Activated T-cell treated with anti-CD3 and anti-CD28 coated beads, Interleukin-2, amount 50 U/mL, for 4 hours (primary cell): ENCODE results near the gene RBM19. TPM values are rescaled to one million over a fixed set of nuclear protein-coding genes. Genes with fewer than 3 reads are reported as not detected.

Source experiments
- ATAC-seq, 2 donors: fragments of 200-7000 bp; cut with Tn5 transposase; one replicate each; pipeline ENCODE4 v1.10.0; 2021
- DNase-seq: peaks from one replicate; pipeline ENCODE4 v3.0.0-alpha.2; 2020
- H3K27me3 Mint-ChIP-seq: one replicate; pipeline ENCODE4 v1.8.0; 2021; ENCODE audit warnings: low read depth, mixed read lengths
- H3K36me3 Mint-ChIP-seq: one replicate; pipeline ENCODE4 v1.8.0; 2022; ENCODE audit warnings: mixed read lengths; ENCODE audit not compliant: insufficient read depth
- H3K4me1 Mint-ChIP-seq: one replicate; pipeline ENCODE4 v1.8.0; 2021; ENCODE audit warnings: low read depth, mixed read lengths
- H3K4me3 Mint-ChIP-seq: one replicate; pipeline ENCODE4 v1.8.0; 2021; ENCODE audit warnings: mild to moderate bottlenecking, moderate library complexity, mixed read lengths
- H3K9me3 Mint-ChIP-seq: one replicate; pipeline ENCODE4 v1.8.0; 2021; ENCODE audit warnings: mixed read lengths
- total RNA-seq, 3 donors: library from RNA; stranded (reverse); gene quantifications; one replicate each; pipeline ENCODE4 v1.2.1, GENCODE V29; 2021

RBM19 gene
- total RNA-seq, 3 donors from 2014 or later: 145 to 156 (median 146) TPM

DNA sequence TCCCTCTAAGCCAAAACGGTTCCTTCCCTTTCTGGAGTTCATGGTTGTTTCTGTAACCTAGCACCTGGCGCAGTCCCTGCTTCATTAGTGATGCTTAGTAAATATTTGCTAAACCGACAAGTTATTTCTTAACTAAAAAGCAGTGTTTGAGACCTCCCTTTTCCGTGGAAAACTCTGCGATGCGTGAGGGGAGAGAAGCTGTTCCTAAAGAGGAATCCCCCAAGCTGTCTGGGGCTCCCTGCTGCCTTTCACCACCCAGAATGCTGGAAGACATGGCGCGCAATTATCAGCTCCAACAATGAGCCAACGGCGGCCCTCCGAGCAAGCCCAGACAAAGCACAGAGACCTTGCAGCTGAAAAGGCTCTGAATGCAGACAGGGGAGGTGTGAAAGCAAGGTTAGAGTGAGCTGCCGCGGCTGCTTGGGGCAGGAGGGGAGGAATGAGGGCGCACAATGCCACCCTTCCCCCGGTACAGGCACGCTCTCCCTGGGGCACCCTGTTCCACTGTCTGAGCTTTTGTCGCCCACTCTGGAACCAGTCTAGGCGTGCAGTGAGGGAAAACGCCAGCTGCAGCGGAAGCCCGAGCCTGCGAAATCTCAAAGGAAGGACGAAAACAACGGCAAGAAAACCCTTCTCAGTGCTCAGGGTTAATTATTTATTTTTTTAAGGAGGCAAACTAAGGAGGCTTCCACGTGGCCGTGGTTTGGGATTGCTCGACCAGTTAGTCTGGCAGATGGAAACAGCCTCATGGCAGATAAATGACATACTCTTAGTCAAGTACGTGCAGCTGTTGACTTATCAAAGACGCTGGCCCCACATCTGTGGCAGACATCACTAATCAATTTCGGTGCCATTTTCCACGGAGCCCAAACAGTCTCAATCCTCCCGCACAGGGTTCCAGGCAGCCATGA, 66.3 kb downstream of the RBM19 start:
- Mint-ChIP-seq H3K4me1 (peaks cover 2% of the 10 kb centered on the region), H3K9me3 (no peaks in the 10 kb centered on the region), H3K27me3 (no peaks in the 10 kb centered on the region), H3K4me3 (no peak overlapping the region), H3K36me3 (peaks cover 21% of the 10 kb centered on the region)
- ATAC-seq (no peak), DNase-seq (no peak)

- H3K36me3 Mint-ChIP-seq: peaks cover 25% of the 10 kb centered on the region
- DNase-seq: no peak
- ATAC-seq: no peak
- no peak overlapping the region for H3K4me3 Mint-ChIP-seq
- no peaks in the 10 kb centered on the region for H3K27me3 Mint-ChIP-seq
- no peaks in the 10 kb centered on the region for H3K9me3 Mint-ChIP-seq
- H3K4me1 Mint-ChIP-seq: peaks cover 2% of the 10 kb centered on the region
Observed at GRCh38 chr12:113899042-113899560, 67.0 kb downstream of the RBM19 start.

- H3K4me1 Mint-ChIP-seq: peaks cover 2% of the 10 kb centered on the region
- no peaks in the 10 kb centered on the region for H3K27me3 Mint-ChIP-seq
- no peak for ATAC-seq
- H3K36me3 Mint-ChIP-seq: peaks cover 28% of the 10 kb centered on the region
- no peak for DNase-seq
- no peak overlapping the region for H3K4me3 Mint-ChIP-seq
- H3K9me3 Mint-ChIP-seq: no peaks in the 10 kb centered on the region
Observed at GRCh38 chr12:113898466-113898865, 67.7 kb downstream of the RBM19 start.

DNA sequence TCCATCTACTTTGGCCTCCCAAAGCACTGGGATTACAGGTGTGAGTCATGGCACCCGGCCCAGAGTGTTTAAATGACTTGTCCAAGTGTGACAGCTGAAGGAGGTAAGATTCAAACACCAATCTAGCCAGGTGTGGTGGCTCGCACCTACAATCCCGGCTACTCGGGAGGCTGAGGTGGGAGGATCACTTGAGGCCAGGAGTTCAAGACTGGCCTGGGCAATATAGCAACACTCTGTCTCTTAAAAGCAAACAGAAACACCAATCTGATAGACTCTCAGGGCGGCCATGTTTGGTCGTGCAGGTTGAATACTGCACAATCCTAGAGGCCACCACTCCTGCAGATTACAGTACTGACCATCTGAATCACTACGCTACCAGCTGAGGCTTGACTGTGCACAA, 68.7 kb downstream of the RBM19 start:
- peaks cover 25% of the 10 kb centered on the region for H3K36me3 Mint-ChIP-seq
- no peak overlapping the region for H3K4me3 Mint-ChIP-seq
- no peaks in the 10 kb centered on the region for H3K4me1 Mint-ChIP-seq
- H3K9me3 Mint-ChIP-seq: no peaks in the 10 kb centered on the region
- DNase-seq: no peak
- no peaks in the 10 kb centered on the region for H3K27me3 Mint-ChIP-seq
- ATAC-seq: no peak

DNA sequence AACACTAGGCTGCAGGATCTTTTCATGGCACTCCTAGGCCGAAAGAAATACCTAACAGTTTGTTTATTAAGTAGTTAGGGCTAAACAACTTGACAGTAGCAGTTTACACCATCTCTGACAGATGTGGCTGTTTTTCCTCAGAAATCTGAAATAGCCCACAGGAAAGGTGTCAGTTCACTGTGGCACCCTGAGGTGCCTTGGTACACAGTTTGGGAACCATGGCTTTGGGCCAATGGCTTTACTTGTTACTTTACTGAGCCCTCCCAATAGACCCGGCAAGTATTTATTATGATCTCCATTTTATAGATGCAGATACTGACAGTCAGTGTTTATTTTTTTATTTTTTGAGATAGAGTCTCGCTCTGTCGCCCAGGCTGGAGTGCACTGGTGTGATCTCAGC, 69.3 kb downstream of the RBM19 start:
- H3K4me3 Mint-ChIP-seq: no peak overlapping the region

DNA sequence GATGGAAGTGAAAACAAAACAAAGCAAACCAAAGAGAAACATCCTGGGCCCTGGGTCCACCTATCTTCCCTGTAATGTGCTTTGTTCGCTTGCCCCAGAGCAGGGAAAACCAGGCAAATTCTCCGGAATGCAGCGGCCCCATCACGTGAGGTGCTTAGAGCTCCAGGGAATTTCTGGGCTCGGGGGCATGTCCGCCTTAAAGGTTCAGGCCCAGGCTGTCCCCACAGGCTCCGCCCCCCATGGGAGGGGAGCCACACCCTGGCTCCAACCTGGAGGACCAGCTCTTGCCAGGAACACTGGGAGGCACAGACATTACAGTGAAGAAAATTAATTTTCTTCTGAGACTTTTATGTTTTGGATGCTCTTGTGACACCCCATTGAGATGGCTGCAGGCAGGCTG, 69.9 kb downstream of the RBM19 start:
- no peak for DNase-seq
- no peak overlapping the region for H3K4me3 Mint-ChIP-seq
- H3K4me1 Mint-ChIP-seq: no peaks in the 10 kb centered on the region
- H3K27me3 Mint-ChIP-seq: no peaks in the 10 kb centered on the region
- no peaks in the 10 kb centered on the region for H3K9me3 Mint-ChIP-seq
- no peak for ATAC-seq
- peaks cover 33% of the 10 kb centered on the region for H3K36me3 Mint-ChIP-seq

More for the DNA sequence above, 69.3 kb downstream of the RBM19 start:
- no peaks in the 10 kb centered on the region for H3K4me1 Mint-ChIP-seq
- ATAC-seq: no peak
- H3K27me3 Mint-ChIP-seq: no peaks in the 10 kb centered on the region
- no peak for DNase-seq
- no peaks in the 10 kb centered on the region for H3K9me3 Mint-ChIP-seq
- peaks cover 29% of the 10 kb centered on the region for H3K36me3 Mint-ChIP-seq

DNA sequence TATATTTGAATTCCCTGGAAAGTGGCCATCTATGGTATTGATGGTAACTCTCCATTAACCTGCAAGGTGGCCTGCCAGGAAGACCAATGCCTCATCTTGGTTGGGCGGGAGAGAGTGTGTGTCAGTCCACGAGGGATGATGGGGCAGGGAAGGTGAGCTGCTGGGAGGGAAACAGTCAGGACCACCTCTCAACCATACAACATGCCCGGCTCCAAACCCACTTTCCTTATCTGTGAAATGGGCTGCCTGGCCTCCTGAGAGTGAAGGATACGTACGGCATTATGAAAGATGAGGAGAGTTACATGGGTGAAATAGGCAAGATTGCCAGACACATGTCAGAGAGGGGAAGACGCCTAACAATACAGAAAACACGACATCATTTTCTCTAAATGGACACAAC, 70.9 kb downstream of the RBM19 start:
- no peak for DNase-seq
- H3K36me3 Mint-ChIP-seq: peaks cover 36% of the 10 kb centered on the region
- no peak for ATAC-seq
- H3K9me3 Mint-ChIP-seq: no peaks in the 10 kb centered on the region
- H3K27me3 Mint-ChIP-seq: no peaks in the 10 kb centered on the region
- H3K4me1 Mint-ChIP-seq: no peaks in the 10 kb centered on the region
- H3K4me3 Mint-ChIP-seq: no peak overlapping the region

DNA sequence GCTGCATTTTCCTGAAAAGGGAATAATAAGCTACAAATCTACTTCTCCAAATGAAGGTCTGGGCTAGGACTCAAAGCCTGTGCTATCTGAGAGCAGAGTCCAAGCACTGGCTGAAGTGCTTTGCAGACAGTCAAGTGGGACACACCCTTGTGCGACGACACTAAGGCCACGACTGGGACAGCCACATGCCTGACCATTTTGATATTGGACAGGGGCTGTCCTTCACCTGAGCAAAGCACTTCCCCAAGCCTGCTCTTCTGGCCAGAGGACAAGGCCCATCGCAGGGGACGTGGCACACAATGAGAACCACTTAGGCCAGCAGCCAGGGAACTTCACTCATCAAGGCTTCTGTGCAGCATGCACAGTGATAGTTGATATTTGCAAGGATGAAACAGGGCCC, 71.4 kb downstream of the RBM19 start:
- H3K9me3 Mint-ChIP-seq: no peaks in the 10 kb centered on the region
- ATAC-seq (no peak), DNase-seq (no peak)
- H3K4me1 Mint-ChIP-seq: no peaks in the 10 kb centered on the region
- H3K27me3 Mint-ChIP-seq: no peaks in the 10 kb centered on the region
- H3K36me3 Mint-ChIP-seq: peaks cover 36% of the 10 kb centered on the region
- no peak overlapping the region for H3K4me3 Mint-ChIP-seq

DNA sequence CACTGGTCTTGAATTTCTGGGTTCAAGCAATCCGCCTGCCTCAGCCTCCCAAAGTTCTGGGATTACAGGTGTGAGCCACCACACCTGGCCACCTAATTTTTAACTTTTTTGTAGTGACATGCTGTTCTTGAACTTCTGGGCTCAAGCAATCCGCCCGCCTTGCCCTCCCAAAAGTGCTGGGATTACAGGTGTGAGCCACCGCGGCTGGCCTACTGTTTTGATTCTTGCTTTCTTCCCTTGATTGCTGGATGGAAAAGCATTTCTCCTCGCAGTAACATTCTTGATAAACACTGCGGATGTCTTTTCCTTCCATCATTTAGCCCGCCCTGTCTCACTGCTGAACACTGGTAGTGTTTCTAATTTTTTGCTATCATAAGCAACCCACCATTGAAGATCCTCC, 72.9 kb downstream of the RBM19 start:
- H3K27me3 Mint-ChIP-seq: no peaks in the 10 kb centered on the region
- H3K9me3 Mint-ChIP-seq: no peaks in the 10 kb centered on the region
- peaks cover 45% of the 10 kb centered on the region for H3K36me3 Mint-ChIP-seq
- H3K4me1 Mint-ChIP-seq: no peaks in the 10 kb centered on the region
- DNase-seq (no peak), ATAC-seq (no peak)
- no peak overlapping the region for H3K4me3 Mint-ChIP-seq

- DNase-seq (no peak), ATAC-seq (no peak)
- H3K4me3 Mint-ChIP-seq: no peak overlapping the region
- H3K36me3 Mint-ChIP-seq: peaks cover 44% of the 10 kb centered on the region
- no peaks in the 10 kb centered on the region for H3K4me1 Mint-ChIP-seq
- H3K27me3 Mint-ChIP-seq: no peaks in the 10 kb centered on the region
- H3K9me3 Mint-ChIP-seq: no peaks in the 10 kb centered on the region
Observed at GRCh38 chr12:113892556-113892955, 73.6 kb downstream of the RBM19 start.

GRCh38 chr12:113891739-113892520, 74.2 kb downstream of the RBM19 start:
- no peak overlapping the region for H3K4me3 Mint-ChIP-seq

GRCh38 chr12:113891167-113891692, 74.9 kb downstream of the RBM19 start:
- no peak for DNase-seq
- no peak for ATAC-seq
- Mint-ChIP-seq H3K4me3 (no peak overlapping the region), H3K36me3 (peaks cover 46% of the 10 kb centered on the region), H3K4me1 (no peaks in the 10 kb centered on the region), H3K27me3 (no peaks in the 10 kb centered on the region), H3K9me3 (no peaks in the 10 kb centered on the region)

More at GRCh38 chr12:113891739-113892520, 74.2 kb downstream of the RBM19 start:
- H3K36me3 Mint-ChIP-seq: peaks cover 47% of the 10 kb centered on the region
- DNase-seq (no peak), ATAC-seq (no peak)
- H3K27me3 Mint-ChIP-seq: no peaks in the 10 kb centered on the region
- no peaks in the 10 kb centered on the region for H3K4me1 Mint-ChIP-seq
- no peaks in the 10 kb centered on the region for H3K9me3 Mint-ChIP-seq

- Mint-ChIP-seq H3K4me3 (no peak overlapping the region), H3K4me1 (no peaks in the 10 kb centered on the region), H3K9me3 (no peaks in the 10 kb centered on the region), H3K36me3 (peaks cover 47% of the 10 kb centered on the region), H3K27me3 (no peaks in the 10 kb centered on the region)
- DNase-seq (no peak), ATAC-seq (no peak)
Observed at GRCh38 chr12:113889891-113890581, 76.1 kb downstream of the RBM19 start.

- Mint-ChIP-seq H3K4me1 (no peaks in the 10 kb centered on the region), H3K9me3 (no peaks in the 10 kb centered on the region), H3K36me3 (peaks cover 43% of the 10 kb centered on the region), H3K27me3 (no peaks in the 10 kb centered on the region), H3K4me3 (no peak overlapping the region)
- DNase-seq (no peak), ATAC-seq (no peak)
Observed at GRCh38 chr12:113889076-113889475, 77.0 kb downstream of the RBM19 start.
